HL-60 (cell line): ENCODE results near the gene JMJD1C.

Source experiments
- POLR2AphosphoS5 ChIP-seq: IDR thresholded peaks from 2 replicates; pipeline ENCODE4 v1.6.1; 2012; ENCODE audit warnings: low read depth
- REST ChIP-seq: IDR thresholded peaks from 2 replicates; pipeline ENCODE4 v1.6.1; 2012; ENCODE audit warnings: low read depth; ENCODE audit not compliant: insufficient replicate concordance
- SPI1 ChIP-seq: IDR thresholded peaks from 2 replicates; pipeline ENCODE4 v1.6.1; 2012; ENCODE audit warnings: low read depth, mild to moderate bottlenecking, borderline replicate concordance
- TF ChIP-seq, protein P1 (sequence below): IDR thresholded peaks from one replicate; pipeline ENCODE4 v1.5.1; 2011; ENCODE audit warnings: low read length, control low read depth, inconsistent platforms; ENCODE audit not compliant: insufficient read depth

DNA sequence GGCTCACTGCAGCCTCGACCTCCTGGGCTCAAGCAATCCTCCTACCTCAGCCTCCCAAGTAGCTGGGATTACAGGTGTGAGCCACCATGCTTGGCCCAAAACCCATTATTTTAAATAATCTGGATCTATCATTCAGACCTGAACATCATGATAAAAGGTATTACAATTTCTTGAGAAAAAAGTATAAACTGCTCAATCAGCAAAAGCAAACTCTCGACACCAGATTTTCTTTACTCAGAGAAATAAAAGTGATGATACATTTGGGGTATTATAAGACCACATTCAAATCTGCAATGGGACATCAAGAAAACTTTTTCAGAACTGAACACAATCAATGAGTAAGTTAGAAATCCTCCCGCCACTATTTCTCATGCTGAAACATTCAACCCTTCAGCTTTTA, 41.2 kb downstream of the JMJD1C start:
- TF ChIP-seq REST (no peak), POLR2AphosphoS5 (no peak), SPI1 (no peak)
- TF ChIP-seq, protein P1, sequence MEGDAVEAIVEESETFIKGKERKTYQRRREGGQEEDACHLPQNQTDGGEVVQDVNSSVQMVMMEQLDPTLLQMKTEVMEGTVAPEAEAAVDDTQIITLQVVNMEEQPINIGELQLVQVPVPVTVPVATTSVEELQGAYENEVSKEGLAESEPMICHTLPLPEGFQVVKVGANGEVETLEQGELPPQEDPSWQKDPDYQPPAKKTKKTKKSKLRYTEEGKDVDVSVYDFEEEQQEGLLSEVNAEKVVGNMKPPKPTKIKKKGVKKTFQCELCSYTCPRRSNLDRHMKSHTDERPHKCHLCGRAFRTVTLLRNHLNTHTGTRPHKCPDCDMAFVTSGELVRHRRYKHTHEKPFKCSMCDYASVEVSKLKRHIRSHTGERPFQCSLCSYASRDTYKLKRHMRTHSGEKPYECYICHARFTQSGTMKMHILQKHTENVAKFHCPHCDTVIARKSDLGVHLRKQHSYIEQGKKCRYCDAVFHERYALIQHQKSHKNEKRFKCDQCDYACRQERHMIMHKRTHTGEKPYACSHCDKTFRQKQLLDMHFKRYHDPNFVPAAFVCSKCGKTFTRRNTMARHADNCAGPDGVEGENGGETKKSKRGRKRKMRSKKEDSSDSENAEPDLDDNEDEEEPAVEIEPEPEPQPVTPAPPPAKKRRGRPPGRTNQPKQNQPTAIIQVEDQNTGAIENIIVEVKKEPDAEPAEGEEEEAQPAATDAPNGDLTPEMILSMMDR = no peak
